ENCODE results near the gene OSGEP. TPM values are rescaled to one million over a fixed set of nuclear protein-coding genes. Genes with fewer than 3 reads are reported as not detected.
A peak's percentile ranks its signal among the peaks of the same experiment; 100 is the strongest.

The OSGEP gene
- total and polyA plus RNA-seq, 2 experiments from 2014 or later: 29.0 to 59.5 TPM

- TF ChIP-seq CREB1 (CRISPR knock-in tag; IDR thresholded peaks at IDR 0.05; ENCODE audit: low read depth): no peak
- Histone ChIP-seq H3K36me3 (ENCODE audit: insufficient read depth) (0 out of 2 replicates have a peak, but pooled peaks cover 2% of the 10 kb centered on the region), H3K79me2 (replicated peaks; ENCODE audit: insufficient read depth) (no peaks in the 10 kb centered on the region), H4K20me1 (replicated peaks; ENCODE audit: insufficient read depth) (no peaks in the 10 kb centered on the region), H3F3A (replicated peaks; ENCODE audit: low read depth) (peaks cover 3% of the 10 kb centered on the region; the same call in 1 of the 2 replicates), H3K27me3 (ENCODE audit: insufficient read depth) (no peaks in the 10 kb centered on the region), H3K9me2 (ENCODE audit: insufficient read depth) (no peaks in the 10 kb centered on the region), H3K4me3 (no peak overlapping the region), H2AFZ (peak overlapping the region; percentile 93; the same call in 1 of the 2 replicates), H3K27ac (ENCODE audit: low read depth) (no peak overlapping the region), H3K4me2 (no peak overlapping the region), H3K4me1 (ENCODE audit: insufficient read depth) (peaks cover 25% of the 10 kb centered on the region)
- H3K4me1 Mint-ChIP-seq: peaks cover 42% of the 10 kb centered on the region
- no peak overlapping the region for H3K4me3 Mint-ChIP-seq
- H3K27ac Mint-ChIP-seq: peak overlapping the region; percentile 24; the same call in 1 of the 2 replicates
- no peaks in the 10 kb centered on the region for H3K9me3 Mint-ChIP-seq
- no peaks in the 10 kb centered on the region for H3K36me3 Mint-ChIP-seq (ENCODE audit: low read depth)
- peaks cover 6% of the 10 kb centered on the region for H3K27me3 Mint-ChIP-seq (ENCODE audit: insufficient read depth, low read depth, poor library complexity)
- DNase-seq (ENCODE audit: low spot score) (no peak), ATAC-seq (peak; percentile 36)
Measured at GRCh38 chr14:20493634-20494033, 39.0 kb upstream of the OSGEP start.

GRCh38 chr14:20492486-20492885 lies 37.9 kb upstream of the OSGEP start:
- H3K27ac ChIP-seq (ENCODE audit: low read depth): no peak overlapping the region
- H3K9me2 ChIP-seq (ENCODE audit: insufficient read depth): no peaks in the 10 kb centered on the region
- H3K4me3 ChIP-seq: no peak overlapping the region
- H3K4me1 ChIP-seq (ENCODE audit: insufficient read depth): peaks cover 25% of the 10 kb centered on the region
- no peaks in the 10 kb centered on the region for H3K27me3 ChIP-seq (ENCODE audit: insufficient read depth)
- TF ChIP-seq ZNF331 (CRISPR knock-in tag; IDR thresholded peaks at IDR 0.05; ENCODE audit: low read depth) (no peak), POLR2AphosphoS5 (IDR thresholded peaks at IDR 0.05; ENCODE audit: low read depth) (no peak), STAT1 (IDR thresholded peaks at IDR 0.05; ENCODE audit: unreplicated experiment) (no peak), ETS1 (IDR thresholded peaks at IDR 0.05) (no peak), REST (IDR thresholded peaks at IDR 0.05; ENCODE audit: unreplicated experiment) (no peak)
- 0 out of 2 replicates have a peak, but pooled peaks cover 3% of the 10 kb centered on the region for H3F3A ChIP-seq (replicated peaks; ENCODE audit: low read depth)
- no peak for DNase-seq (ENCODE audit: low spot score)
- Mint-ChIP-seq H3K9me3 (no peaks in the 10 kb centered on the region), H3K36me3 (ENCODE audit: low read depth) (no peaks in the 10 kb centered on the region), H3K4me1 (peaks cover 48% of the 10 kb centered on the region), H3K4me3 (no peak overlapping the region), H3K27me3 (ENCODE audit: insufficient read depth, low read depth, poor library complexity) (peaks cover 6% of the 10 kb centered on the region), H3K27ac (no peak overlapping the region)
- H3K36me3 ChIP-seq (ENCODE audit: insufficient read depth): 0 out of 2 replicates have a peak, but pooled peaks cover 2% of the 10 kb centered on the region
- H4K20me1 ChIP-seq (replicated peaks; ENCODE audit: insufficient read depth): no peaks in the 10 kb centered on the region
- no peak for ATAC-seq
- H3K4me2 ChIP-seq: no peak overlapping the region
- H3K79me2 ChIP-seq (replicated peaks; ENCODE audit: insufficient read depth): no peaks in the 10 kb centered on the region
- H2AFZ ChIP-seq: no peak overlapping the region

Measured in GM23338 (cell line).